ENCODE measurements around the gene FGFR4.

- no peak for TF ChIP-seq CTCF (IDR thresholded peaks at IDR 0.05)
- no peak for TF ChIP-seq EP300 (IDR thresholded peaks at IDR 0.05)
Observed at GRCh38 chr5:177085985-177086653, 596 bp upstream of the FGFR4 start.

Data from suprapubic skin (tissue), 3 donors.